HG03280 (cell line): ENCODE results near the gene TRIM67.
"Not testable (repeated sequence)": the region's sequence is repeated elsewhere in the genome, so short reads cannot be mapped to it uniquely, and the experiment has no call there.

Experiments
- ATAC-seq: cut with Tn5 transposase; IDR thresholded peaks from one replicate; pipeline ENCODE4 v1.9.1; 2021; ENCODE audit warnings: mild to moderate bottlenecking, moderate library complexity; ENCODE audit not compliant: unreplicated experiment

The TRIM67 gene

GRCh38 chr1:231161667-231162296 is at the start of gene TRIM67:
TRIM67 (plus strand) TSS chr1:231162058; CDS start chr1:231162970, 912 bp downstream.
- ATAC-seq, result no peak

- ATAC-seq, result no peak
Observed at GRCh38 chr1:231116738-231117137, 45.1 kb upstream of the TRIM67 start.

GRCh38 chr1:231118704-231119453 is 43.0 kb upstream of the TRIM67 start:
- no peak for ATAC-seq

- ATAC-seq, result no peak
Observed at GRCh38 chr1:231121533-231121932, 40.3 kb upstream of the TRIM67 start.

- ATAC-seq, result no peak
Observed at GRCh38 chr1:231122143-231122542, 39.7 kb upstream of the TRIM67 start.

GRCh38 chr1:231124746-231125145 is 37.1 kb upstream of the TRIM67 start:
- ATAC-seq, result no peak

- ATAC-seq, result no peak
Observed at GRCh38 chr1:231125972-231126580, 35.8 kb upstream of the TRIM67 start.

GRCh38 chr1:231127106-231127505 is 34.8 kb upstream of the TRIM67 start:
- ATAC-seq, result not testable (repeated sequence)

- not testable (repeated sequence) for ATAC-seq
Observed at GRCh38 chr1:231128471-231128870, 33.4 kb upstream of the TRIM67 start.

GRCh38 chr1:231130544-231130943 is 31.3 kb upstream of the TRIM67 start:
- no peak for ATAC-seq

GRCh38 chr1:231132591-231132990 is 29.3 kb upstream of the TRIM67 start:
- not testable (repeated sequence) for ATAC-seq

- no peak for ATAC-seq
Observed at GRCh38 chr1:231134624-231135023, 27.2 kb upstream of the TRIM67 start.

- ATAC-seq, result no peak
Observed at GRCh38 chr1:231138236-231138635, 23.6 kb upstream of the TRIM67 start.

- no peak for ATAC-seq
Observed at GRCh38 chr1:231139125-231139649, 22.7 kb upstream of the TRIM67 start.

- ATAC-seq, result no peak
Observed at GRCh38 chr1:231139659-231140654, 21.9 kb upstream of the TRIM67 start.

GRCh38 chr1:231144416-231145193 is 17.3 kb upstream of the TRIM67 start:
- no peak for ATAC-seq

- no peak for ATAC-seq
Observed at GRCh38 chr1:231147896-231148295, 14.0 kb upstream of the TRIM67 start.

- ATAC-seq, result no peak
Observed at GRCh38 chr1:231151811-231152210, 10.0 kb upstream of the TRIM67 start.

GRCh38 chr1:231153726-231154125 is 8.1 kb upstream of the TRIM67 start:
- ATAC-seq, result no peak

- no peak for ATAC-seq
Observed at GRCh38 chr1:231155808-231156207, 6.0 kb upstream of the TRIM67 start.
